Right lobe of liver (tissue), 4 donors: Measurements from ENCODE around the gene CUEDC2.

Source experiments
- CTCF ChIP-seq, 4 donors: fragments of 200-600 bp in 3 of 4; fragments of 450-650 bp in 1 of 4; IDR thresholded peaks; one replicate each; pipeline versions ENCODE4 v1.5.1 to v1.8.0; 2016 to 2022; ENCODE audit warnings: antibody characterized with exemption in 4 of 4, mild to moderate bottlenecking in 2 of 4
- POLR2A ChIP-seq: fragments of 450-650 bp; IDR thresholded peaks from one replicate; pipeline ENCODE4 v1.6.1; 2017; ENCODE audit warnings: antibody characterized with exemption, mild to moderate bottlenecking
- donor health status: DM: no; HTN: no; CAD: no.
- donor health status: DM: no; HTN: no; CAD: no.
- donor health status: DM: no; HTN: yes; CAD: no.

DNA sequence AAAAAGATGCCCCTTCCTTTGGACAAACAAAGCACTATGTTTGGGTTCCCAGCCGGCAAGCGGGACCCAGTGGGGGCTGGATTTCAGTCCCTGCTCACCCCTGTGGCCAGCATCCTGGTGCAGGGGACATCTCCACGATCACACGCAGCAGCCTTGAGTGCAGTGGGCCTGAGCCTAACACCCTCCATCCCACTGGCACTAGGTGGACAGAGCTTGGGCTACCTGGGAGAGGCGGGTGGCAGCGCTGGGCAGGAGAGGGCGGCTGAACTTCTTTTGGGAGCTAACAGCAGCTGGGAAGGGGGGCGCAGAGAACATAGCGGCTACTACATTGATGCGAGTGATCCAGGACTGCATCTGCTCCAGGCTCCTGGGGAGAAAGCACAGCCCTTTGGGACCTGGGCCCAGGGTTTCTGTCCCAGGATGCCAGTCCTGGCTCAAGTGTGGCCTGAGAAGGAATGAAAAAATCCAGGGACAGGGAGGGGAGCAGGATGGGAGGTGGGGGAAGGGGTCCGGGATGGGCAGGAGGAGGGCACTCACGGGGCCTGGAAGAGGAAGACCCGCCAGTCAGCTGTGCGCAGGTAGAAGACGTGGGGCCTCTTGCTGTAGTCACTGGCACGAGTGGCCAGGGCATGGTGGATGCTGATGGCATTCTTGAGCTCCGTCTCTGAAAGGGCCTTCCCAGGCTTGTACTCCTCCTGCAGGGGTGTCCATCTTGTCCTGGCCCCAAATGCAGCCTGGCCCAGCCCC is 27.8 kb downstream of the CUEDC2 start:
- TF ChIP-seq POLR2A, result no peak
- TF ChIP-seq CTCF (IDR thresholded peaks at IDR 0.05), result no peak
